ENCODE results near the gene FAM83F. TPM values are rescaled to one million over a fixed set of nuclear protein-coding genes. Genes with fewer than 3 reads are reported as not detected.
A peak's percentile ranks its signal among the peaks of the same experiment; 100 is the strongest.

Gene FAM83F
- polyA plus RNA-seq, 4 donors: 1.9 to 3.2 (median 2.5) TPM

DNA sequence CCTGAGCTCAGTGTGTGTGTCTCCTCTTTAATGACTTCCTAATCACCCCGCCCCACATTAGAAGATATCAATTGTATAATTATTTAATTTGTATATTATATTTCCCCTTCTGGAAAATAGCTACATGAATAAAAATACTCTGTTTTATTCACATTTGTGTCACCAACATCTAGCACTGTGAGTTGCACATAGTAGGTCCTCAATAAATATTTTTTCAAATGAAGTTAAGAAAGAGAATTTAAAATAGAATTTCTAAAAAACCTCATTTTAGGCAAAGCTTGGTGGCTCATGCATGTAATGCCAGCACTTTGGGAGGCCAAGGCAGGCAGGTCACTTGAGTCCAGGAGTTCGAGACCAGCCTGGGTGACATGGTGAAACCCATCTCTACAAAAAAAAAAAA, 59.7 kb downstream of the FAM83F start:
- no peak for DNase-seq (ENCODE audit: low read depth in 4 of 4, low spot score in 2 of 4)

GRCh38 chr22:40055143-40055883, 60.6 kb downstream of the FAM83F start:
- no peak for DNase-seq (ENCODE audit: low read depth in 4 of 4, low spot score in 2 of 4)

DNA sequence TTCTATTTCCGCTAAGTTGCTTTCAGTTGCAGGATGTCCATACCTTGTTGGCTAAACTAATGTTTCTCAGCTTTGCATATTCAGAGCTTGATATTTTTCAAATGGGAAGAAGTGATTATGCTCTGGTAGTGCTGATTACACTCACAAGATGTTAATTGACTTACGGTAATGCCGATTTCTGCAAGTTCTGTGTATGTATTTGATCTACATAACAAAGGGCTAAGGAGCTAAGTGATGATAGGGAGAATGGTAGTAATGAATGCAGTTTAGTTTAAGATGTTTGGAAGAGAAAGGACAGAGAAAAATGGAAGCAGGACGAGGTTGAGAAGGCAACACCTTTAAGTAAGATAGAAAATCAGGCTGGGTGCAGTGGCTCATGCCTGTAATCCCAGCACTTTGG, 61.4 kb downstream of the FAM83F start:
- DNase-seq (ENCODE audit: low read depth in 4 of 4, low spot score in 2 of 4): no peak

DNA sequence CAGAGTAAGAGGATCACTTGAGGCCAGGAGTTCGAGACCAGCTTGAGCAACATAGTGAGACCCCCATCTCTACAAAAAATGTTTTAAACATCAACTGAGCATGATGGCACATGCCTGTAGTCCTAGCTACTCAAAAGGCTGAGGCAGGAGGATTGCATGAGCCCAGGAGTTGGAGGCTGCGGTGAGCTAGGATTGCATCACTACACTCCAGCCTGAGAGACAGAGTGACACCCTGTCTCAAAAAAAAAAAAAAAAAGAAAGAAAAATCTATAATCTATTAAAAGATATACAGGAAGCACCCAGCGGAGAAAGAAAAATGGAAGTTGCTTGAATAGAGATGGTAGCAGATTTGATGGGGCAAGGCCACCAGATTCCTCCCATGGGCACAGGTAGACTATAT, 61.8 kb downstream of the FAM83F start:
- DNase-seq (ENCODE audit: low read depth in 4 of 4, low spot score in 2 of 4): no peak

DNA sequence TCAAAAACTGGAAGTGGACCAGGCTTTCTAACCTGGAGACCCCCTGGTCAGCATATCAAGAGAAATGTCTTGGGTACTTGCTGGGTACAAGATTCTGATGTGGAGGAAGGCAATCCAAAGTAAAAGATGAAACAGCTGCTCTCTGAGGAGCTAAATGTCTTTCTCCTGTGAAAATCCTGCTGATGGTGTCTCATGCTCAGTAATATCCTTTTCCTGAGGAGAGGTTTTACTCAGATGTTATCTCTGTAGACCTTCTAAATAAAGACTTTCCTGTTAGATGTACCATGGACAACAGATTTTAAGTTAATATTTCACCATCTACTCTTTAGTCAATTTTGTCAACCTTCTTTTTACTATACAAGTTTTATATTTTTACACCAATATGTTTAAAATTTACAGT, 62.9 kb downstream of the FAM83F start:
- no peak for DNase-seq (ENCODE audit: low read depth in 4 of 4, low spot score in 2 of 4)

GRCh38 chr22:40058265-40058664, 63.5 kb downstream of the FAM83F start:
- DNase-seq (ENCODE audit: low read depth in 4 of 4, low spot score in 2 of 4): no peak

DNA sequence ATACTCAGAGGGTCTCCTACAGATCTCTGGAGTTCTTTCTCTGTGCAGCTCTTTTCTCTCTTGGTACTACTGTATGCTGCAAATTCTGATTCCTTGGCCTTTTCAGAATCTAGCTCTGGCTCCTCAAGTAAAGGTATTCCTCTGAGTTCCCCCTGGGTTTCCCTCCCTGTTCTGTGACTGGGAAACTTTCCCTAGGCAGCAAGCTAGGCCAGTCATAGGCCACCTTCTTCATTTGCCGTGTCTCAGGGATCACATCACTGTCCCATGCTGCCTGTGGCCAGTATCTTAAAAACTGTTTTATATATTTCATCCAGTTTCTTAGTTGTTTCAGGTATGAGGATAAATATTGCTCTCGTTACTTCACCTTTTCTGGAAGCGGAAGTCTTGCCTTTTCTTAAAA, 71.2 kb downstream of the FAM83F start:
- no peak for DNase-seq (ENCODE audit: low read depth in 4 of 4, low spot score in 2 of 4)

DNA sequence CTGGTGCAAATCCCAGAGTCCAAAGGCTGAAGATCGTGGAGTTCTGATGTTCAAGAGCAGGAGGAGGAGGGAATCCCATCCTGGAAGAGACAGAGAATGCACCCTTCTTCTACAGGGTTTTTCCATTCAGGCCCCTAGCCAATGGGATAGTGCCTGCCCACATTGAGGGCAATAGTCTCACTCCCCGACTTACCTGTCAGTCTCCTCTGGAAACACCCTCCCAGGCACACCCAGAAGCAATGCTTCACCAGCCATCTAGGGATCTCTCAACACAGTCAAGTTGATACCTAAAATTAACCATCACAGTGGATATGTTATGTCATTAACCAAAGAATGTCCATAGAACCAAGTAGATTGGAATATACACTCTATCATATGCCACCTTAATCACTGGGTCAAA, 72.9 kb downstream of the FAM83F start:
- DNase-seq (ENCODE audit: low read depth in 4 of 4, low spot score in 2 of 4): no peak

DNA sequence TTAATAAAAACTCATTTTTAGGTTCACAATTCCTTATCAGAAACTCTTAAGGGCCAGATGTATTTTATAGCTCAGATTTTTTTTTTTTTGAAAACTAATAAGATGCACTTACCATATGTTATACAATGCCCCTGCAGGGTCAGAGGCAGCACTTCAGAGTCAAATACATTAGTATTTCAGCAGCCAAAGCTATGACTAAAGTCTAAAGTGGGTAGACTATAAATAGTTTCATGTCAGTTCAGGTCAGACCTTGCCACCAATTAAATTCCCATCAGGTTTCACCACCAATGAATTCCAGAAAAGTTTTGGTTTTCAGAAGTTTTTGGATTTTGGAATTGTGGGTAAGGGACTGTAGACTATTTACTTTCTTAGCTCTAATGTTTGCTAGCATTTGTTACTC, 75.9 kb downstream of the FAM83F start:
- no peak for DNase-seq (ENCODE audit: low read depth in 4 of 4, low spot score in 2 of 4)

GRCh38 chr22:40071720-40072119, 77.0 kb downstream of the FAM83F start:
- DNase-seq (ENCODE audit: low read depth in 4 of 4, low spot score in 2 of 4): peak in 1 of 4 donors; percentile 3

DNA sequence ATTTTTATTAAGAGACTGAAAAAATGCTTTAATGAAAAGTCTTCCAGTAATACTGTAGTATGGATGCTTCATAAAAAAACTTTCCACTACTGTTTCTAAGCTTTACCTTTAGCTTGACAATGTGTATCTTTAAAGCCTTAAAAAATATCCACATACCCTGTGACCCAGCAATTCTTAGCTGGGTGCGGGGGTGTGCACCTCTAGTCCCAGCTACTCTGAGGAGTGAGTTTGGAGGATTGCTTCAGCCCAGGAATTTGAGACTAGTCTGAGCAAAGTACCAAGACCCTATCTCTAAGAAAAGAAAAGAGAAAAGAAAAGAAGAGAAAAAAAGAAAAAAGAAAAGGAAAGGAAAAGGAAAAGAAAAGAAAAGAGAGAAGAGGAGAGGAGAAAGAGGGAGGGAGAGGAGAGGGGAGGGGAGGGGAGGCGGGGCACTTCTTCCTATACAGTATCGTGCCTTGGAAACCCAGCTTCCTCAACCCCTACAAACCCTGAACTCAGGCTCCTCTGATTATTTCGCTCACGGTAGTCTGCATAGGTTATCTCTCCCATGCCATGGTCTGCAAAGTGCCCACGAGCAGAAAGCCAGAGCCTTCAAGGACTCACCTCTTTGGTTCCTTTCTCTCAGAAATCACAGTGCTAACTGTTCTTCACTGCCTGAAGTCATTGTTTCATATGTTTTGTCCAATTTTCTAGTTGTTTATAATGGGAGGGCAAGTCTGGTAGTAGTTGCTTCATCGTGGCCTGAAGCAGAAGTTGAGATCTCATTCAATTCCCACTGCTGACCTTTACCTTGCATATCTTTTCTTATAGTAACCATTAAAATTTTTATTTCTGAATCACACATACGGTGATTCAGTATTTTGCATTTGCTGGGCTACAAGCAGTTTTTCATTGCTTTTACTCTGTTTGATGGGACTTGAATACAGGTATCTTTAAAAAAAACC, 82.2 kb downstream of the FAM83F start:
- DNase-seq (ENCODE audit: low read depth in 4 of 4, low spot score in 2 of 4): no peak

- DNase-seq (ENCODE audit: low read depth in 4 of 4, low spot score in 2 of 4): no peak
Measured at GRCh38 chr22:40077646-40078016, 82.9 kb downstream of the FAM83F start.

- no peak for DNase-seq (ENCODE audit: low read depth in 4 of 4, low spot score in 2 of 4)
Measured at GRCh38 chr22:40081662-40082061, 86.9 kb downstream of the FAM83F start.

GRCh38 chr22:40082184-40082583, 87.4 kb downstream of the FAM83F start:
- DNase-seq (ENCODE audit: low read depth in 4 of 4, low spot score in 2 of 4): no peak

DNA sequence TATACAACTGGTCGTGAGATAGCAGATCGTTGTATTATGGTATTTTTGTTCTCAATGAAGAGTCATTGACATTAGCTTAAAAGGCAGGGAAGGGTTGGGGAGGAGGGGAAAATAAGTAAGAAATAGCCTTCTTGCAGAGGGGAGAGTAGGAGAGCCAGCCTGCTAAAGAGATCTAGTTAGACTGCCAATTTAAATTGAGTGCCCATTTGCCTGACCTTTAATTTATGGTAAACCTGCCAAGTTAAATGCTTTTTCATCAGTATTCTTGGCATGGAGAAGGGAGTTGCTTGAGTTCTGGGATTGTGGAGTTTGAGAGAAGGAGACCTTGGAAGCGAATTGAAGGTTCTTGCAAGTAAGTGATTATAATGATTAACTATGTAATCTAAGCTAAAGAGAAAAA, 89.0 kb downstream of the FAM83F start:
- DNase-seq (ENCODE audit: low read depth in 4 of 4, low spot score in 2 of 4): no peak

- DNase-seq (ENCODE audit: low read depth in 4 of 4, low spot score in 2 of 4): no peak
Measured at GRCh38 chr22:40084246-40084645, 89.5 kb downstream of the FAM83F start.

GRCh38 chr22:40088818-40089217, 94.1 kb downstream of the FAM83F start:
- DNase-seq (ENCODE audit: low read depth in 4 of 4, low spot score in 2 of 4): no peak

Other genes with a start within 250 kb of the FAM83F start
- not detected for gene ENTHD1, start 101.2 kb upstream of the FAM83F start, polyA plus RNA-seq (ENCODE audit: insufficient read length in 4 of 4)
- gene GRAP2, start 93.9 kb upstream of the FAM83F start, polyA plus RNA-seq (ENCODE audit: insufficient read length in 4 of 4): 1 to 10 TPM in 3 of 4 donors, under 1 TPM in 1; 0.76 to 1.3 (median 1.2) TPM
- gene TMA7B, start 34.6 kb upstream of the FAM83F start, polyA plus RNA-seq (ENCODE audit: insufficient read length in 4 of 4): under 1 TPM in 3 of 4 donors, not detected in 1; 0.14 to 0.47 (median 0.28) TPM
- gene TNRC6B, start 183.0 kb downstream of the FAM83F start, polyA plus RNA-seq (ENCODE audit: insufficient read length in 4 of 4): 10 to 100 TPM; 10.6 to 16.6 (median 13.8) TPM

All from left renal cortex interstitium (tissue), 4 donors.